ENCODE results near the gene KANK2.
A peak's percentile ranks its signal among the peaks of the same experiment; 100 is the strongest.
"Not testable (repeated sequence)": the region's sequence is repeated elsewhere in the genome, so short reads cannot be mapped to it uniquely, and the experiment has no call there.

Gene KANK2

GRCh38 chr19:11140896-11141295 is 56.4 kb downstream of the KANK2 start:
- FAIRE-seq (no peak), DNase-seq (ENCODE audit: insufficient read length, low spot score) (no peak)
- TF ChIP-seq POLR2AphosphoS5 (IDR thresholded peaks at IDR 0.05; ENCODE audit: low read depth, low read length) (no peak), SPI1 (IDR thresholded peaks at IDR 0.05; ENCODE audit: low read depth, low read length) (no peak), PAX5 (IDR thresholded peaks at IDR 0.05; ENCODE audit: insufficient read depth, low read length, severe bottlenecking) (no peak), POLR2A (IDR thresholded peaks at IDR 0.05; ENCODE audit: low read depth, low read length) (no peak), TAF1 (IDR thresholded peaks at IDR 0.05; ENCODE audit: low read depth, low read length) (no peak), POU2F2 (IDR thresholded peaks at IDR 0.05; ENCODE audit: low read depth, low read length) (no peak)

GRCh38 chr19:11140023-11140538 is 57.3 kb downstream of the KANK2 start:
- not testable (repeated sequence) for FAIRE-seq; DNase-seq (ENCODE audit: insufficient read length, low spot score)

GRCh38 chr19:11138601-11139300 is 58.6 kb downstream of the KANK2 start:
- TF ChIP-seq PAX5 (IDR thresholded peaks at IDR 0.05; ENCODE audit: insufficient read depth, low read length, severe bottlenecking) (no peak), POU2F2 (IDR thresholded peaks at IDR 0.05; ENCODE audit: low read depth, low read length) (no peak), SPI1 (IDR thresholded peaks at IDR 0.05; ENCODE audit: low read depth, low read length) (no peak), POLR2AphosphoS5 (IDR thresholded peaks at IDR 0.05; ENCODE audit: low read depth, low read length) (no peak), TAF1 (IDR thresholded peaks at IDR 0.05; ENCODE audit: low read depth, low read length) (no peak)
- DNase-seq (ENCODE audit: insufficient read length, low spot score): no peak

GRCh38 chr19:11137542-11138384 is 59.6 kb downstream of the KANK2 start:
- TF ChIP-seq POLR2A (IDR thresholded peaks at IDR 0.05; ENCODE audit: low read depth, low read length): no peak
- no peak for TF ChIP-seq PAX5 (IDR thresholded peaks at IDR 0.05; ENCODE audit: insufficient read depth, low read length, severe bottlenecking)
- peak; percentile 47 for TF ChIP-seq SPI1 (IDR thresholded peaks at IDR 0.05; ENCODE audit: low read depth, low read length)
- peak; percentile 51 for DNase-seq (ENCODE audit: insufficient read length, low spot score)
- no peak for FAIRE-seq

More at GRCh38 chr19:11138601-11139300, 58.6 kb downstream of the KANK2 start:
- no peak for FAIRE-seq

- FAIRE-seq (no peak), DNase-seq (ENCODE audit: insufficient read length, low spot score) (no peak)
- TF ChIP-seq TAF1 (IDR thresholded peaks at IDR 0.05; ENCODE audit: low read depth, low read length) (no peak), POLR2A (IDR thresholded peaks at IDR 0.05; ENCODE audit: low read depth, low read length) (no peak), PAX5 (IDR thresholded peaks at IDR 0.05; ENCODE audit: insufficient read depth, low read length, severe bottlenecking) (no peak), POU2F2 (IDR thresholded peaks at IDR 0.05; ENCODE audit: low read depth, low read length) (no peak), POLR2AphosphoS5 (IDR thresholded peaks at IDR 0.05; ENCODE audit: low read depth, low read length) (no peak), SPI1 (IDR thresholded peaks at IDR 0.05; ENCODE audit: low read depth, low read length) (no peak)
Measured at GRCh38 chr19:11136400-11137101, 60.8 kb downstream of the KANK2 start.

- FAIRE-seq (no peak), DNase-seq (ENCODE audit: insufficient read length, low spot score) (no peak)
- TF ChIP-seq TAF1 (IDR thresholded peaks at IDR 0.05; ENCODE audit: low read depth, low read length) (no peak), POLR2A (IDR thresholded peaks at IDR 0.05; ENCODE audit: low read depth, low read length) (no peak), SPI1 (IDR thresholded peaks at IDR 0.05; ENCODE audit: low read depth, low read length) (no peak), POLR2AphosphoS5 (IDR thresholded peaks at IDR 0.05; ENCODE audit: low read depth, low read length) (no peak), POU2F2 (IDR thresholded peaks at IDR 0.05; ENCODE audit: low read depth, low read length) (no peak), PAX5 (IDR thresholded peaks at IDR 0.05; ENCODE audit: insufficient read depth, low read length, severe bottlenecking) (no peak)
Measured at GRCh38 chr19:11131471-11131870, 65.9 kb downstream of the KANK2 start.

GRCh38 chr19:11130824-11131455 is 66.4 kb downstream of the KANK2 start:
- peak; percentile 86 for DNase-seq (ENCODE audit: insufficient read length, low spot score)
- TF ChIP-seq SPI1 (IDR thresholded peaks at IDR 0.05; ENCODE audit: low read depth, low read length) (peak; percentile 43), POLR2AphosphoS5 (IDR thresholded peaks at IDR 0.05; ENCODE audit: low read depth, low read length) (0 out of 2 replicates have a peak, but pooled peaks have one; percentile 26), POU2F2 (IDR thresholded peaks at IDR 0.05; ENCODE audit: low read depth, low read length) (no peak)
- FAIRE-seq: peak; percentile 60

- TF ChIP-seq POLR2AphosphoS5 (IDR thresholded peaks at IDR 0.05; ENCODE audit: low read depth, low read length) (no peak), POU2F2 (IDR thresholded peaks at IDR 0.05; ENCODE audit: low read depth, low read length) (no peak), SPI1 (IDR thresholded peaks at IDR 0.05; ENCODE audit: low read depth, low read length) (no peak), POLR2A (IDR thresholded peaks at IDR 0.05; ENCODE audit: low read depth, low read length) (no peak), TAF1 (IDR thresholded peaks at IDR 0.05; ENCODE audit: low read depth, low read length) (no peak), PAX5 (IDR thresholded peaks at IDR 0.05; ENCODE audit: insufficient read depth, low read length, severe bottlenecking) (no peak)
- no peak for FAIRE-seq
Measured at GRCh38 chr19:11127905-11128304, 69.4 kb downstream of the KANK2 start.

More at GRCh38 chr19:11127905-11128304, 69.4 kb downstream of the KANK2 start:
- no peak for DNase-seq (ENCODE audit: insufficient read length, low spot score)

Data from GM12891 (cell line).